Measurements from ENCODE around the gene HERC4. TPM values are rescaled to one million over a fixed set of nuclear protein-coding genes. Genes with fewer than 3 reads are reported as not detected.

Gene HERC4
- total RNA-seq, 1 experiment from 2014 or later, result 39.4 TPM

- no peak for DNase-seq (ENCODE audit: low spot score)
- H3K4me1 Mint-ChIP-seq, result peaks cover 11% of the 10 kb centered on the region
- ChIA-PET CTCF (no interaction called here), POLR2A (no interaction called here)
- no peak overlapping the region for H3K27ac Mint-ChIP-seq
- H3K9me3 Mint-ChIP-seq, result peaks cover 11% of the 10 kb centered on the region
- TF ChIP-seq MLX (CRISPR knock-in tag; IDR thresholded peaks at IDR 0.05) (no peak), MAX (CRISPR knock-in tag; IDR thresholded peaks at IDR 0.05) (no peak), PREB (CRISPR knock-in tag; IDR thresholded peaks at IDR 0.05; ENCODE audit: borderline replicate concordance) (no peak), CREM (CRISPR knock-in tag; IDR thresholded peaks at IDR 0.05) (no peak), CTCF (IDR thresholded peaks at IDR 0.05) (no peak), HMGA2 (CRISPR knock-in tag; IDR thresholded peaks at IDR 0.05) (no peak), JUN (CRISPR knock-in tag; IDR thresholded peaks at IDR 0.05) (no peak), NFYB (CRISPR knock-in tag; conservative IDR thresholded peaks at IDR 0.05; ENCODE audit: low read depth) (no peak), TEAD4 (CRISPR knock-in tag; IDR thresholded peaks at IDR 0.05) (no peak), MXD4 (CRISPR knock-in tag; IDR thresholded peaks at IDR 0.05; ENCODE audit: borderline replicate concordance) (no peak), NR1H2 (CRISPR knock-in tag; IDR thresholded peaks at IDR 0.05) (no peak), ELF4 (CRISPR knock-in tag; IDR thresholded peaks at IDR 0.05; ENCODE audit: low read depth) (no peak), SP1 (CRISPR knock-in tag; conservative IDR thresholded peaks at IDR 0.05) (no peak)
- ATAC-seq, result no peak
- H3K4me3 Mint-ChIP-seq, result no peak overlapping the region
- H3K36me3 Mint-ChIP-seq, result peaks cover 8% of the 10 kb centered on the region
- H3K27me3 Mint-ChIP-seq (ENCODE audit: low read depth), result no peaks in the 10 kb centered on the region
These were observed 22.6 kb downstream of the HERC4 start for GRCh38 chr10:68052463-68052862.

- ATAC-seq (no peak; the same call in 1 of the 2 replicates), DNase-seq (ENCODE audit: low spot score) (no peak)
- no peak for TF ChIP-seq ATF3 (CRISPR knock-in tag; conservative IDR thresholded peaks at IDR 0.05)
- no peak for TF ChIP-seq ARID4B (CRISPR knock-in tag; IDR thresholded peaks at IDR 0.05; ENCODE audit: borderline replicate concordance)
- TF ChIP-seq SMAD4 (CRISPR knock-in tag; IDR thresholded peaks at IDR 0.05), result no peak
- Mint-ChIP-seq H3K27me3 (ENCODE audit: low read depth) (no peaks in the 10 kb centered on the region), H3K36me3 (peaks cover 12% of the 10 kb centered on the region), H3K4me3 (no peak overlapping the region), H3K4me1 (peaks cover 20% of the 10 kb centered on the region), H3K27ac (peak overlapping the region; percentile 92; the same call in 1 of the 2 replicates), H3K9me3 (peaks cover 13% of the 10 kb centered on the region)
- ChIA-PET CTCF (interaction anchor here (1.4 kb wide), 1 partner anchor 163 kb away, joined by 3 read pairs; no protein-coding TSS in a partner anchor), POLR2A (no interaction called here)
These were observed 25.6 kb downstream of the HERC4 start for GRCh38 chr10:68049289-68050078.

Measured in WTC11 (cell line).